A549 (cell line): ENCODE results near the gene MPDU1.

ENCODE experiments used
- CTCF ChIP-seq: fragments of >200 bp; sonication (Bioruptor Twin); formaldehyde crosslinking; IDR thresholded peaks from 3 replicates; pipeline ENCODE4 v1.5.1; 2016
- MYC ChIP-seq: IDR thresholded peaks from 2 replicates; pipeline ENCODE4 v1.6.1; 2012; ENCODE audit warnings: mild to moderate bottlenecking, inconsistent platforms, low read length, improper control_type of control experiment, borderline replicate concordance
- POLR2A ChIP-seq: IDR thresholded peaks from 2 replicates; pipeline ENCODE4 v1.6.1; 2012; ENCODE audit warnings: mild to moderate bottlenecking, low read length
- RAD21 ChIP-seq, 2 experiments: fragments of >200 bp in 1 of 2; sonication (Bioruptor Twin) in 1 of 2; formaldehyde crosslinking in 1 of 2; IDR thresholded peaks in 1 of 2; conservative IDR thresholded peaks in 1 of 2; 2 replicates in 1 of 2; 3 replicates in 1 of 2; pipeline ENCODE4 v1.6.1; 2012 to 2018; ENCODE audit warnings: inconsistent platforms in 1 of 2
- RCOR1 ChIP-seq: fragments of 150-350 bp; IDR thresholded peaks from 2 replicates; pipeline ENCODE4 v1.6.1; 2014; ENCODE audit warnings: antibody characterized with exemption, low read length, low read depth
- SREBF2 ChIP-seq: fragments of 450-650 bp; IDR thresholded peaks from 2 replicates; pipeline ENCODE4 v1.6.1; 2014; ENCODE audit warnings: mild to moderate bottlenecking, moderate library complexity

GRCh38 chr17:7583253-7584109 lies at the start of gene MPDU1:
- TF ChIP-seq POLR2A: peak; percentile 74
- no peak for TF ChIP-seq CTCF
- TF ChIP-seq SREBF2: no peak; the same call in 1 of the 2 replicates
- no peak for TF ChIP-seq RAD21 (conservative IDR thresholded peaks at IDR 0.05 in 1 of 2, IDR thresholded peaks at IDR 0.05 in 1 of 2)
- no peak for TF ChIP-seq RCOR1
- peak; percentile 85 for TF ChIP-seq MYC
